Endothelial cell of umbilical vein (primary cell): ENCODE data around the gene MUTYH. TPM values are rescaled to one million over a fixed set of nuclear protein-coding genes. Genes with fewer than 3 reads are reported as not detected.

Source experiments
- BruUV-seq: library from RNA; stranded (reverse); fragments of 400-500 nt; replicated peaks from 2 replicates; lab custom pipeline; 2021; lab: Mats Ljungman, UMichigan
- CTCF ChIA-PET: fragments of 300-600, 350-600 bp; sonication (Branson Sonifier 250); formaldehyde crosslinking; loops from one replicate; lab custom pipeline; 2021; ENCODE audit warnings: antibody characterized with exemption, inconsistent platforms; lab: Charles Lee
- POLR2A ChIA-PET: fragments of 300-600, 350-600 bp; sonication (Branson Sonifier 250); formaldehyde crosslinking; loops from one replicate; lab custom pipeline; 2021; ENCODE audit warnings: antibody characterized with exemption, inconsistent platforms; lab: Charles Lee
- DNase-seq: peaks from one replicate; pipeline ENCODE4 v3.0.0-alpha.2; 2011; ENCODE audit warnings: low read depth, low spot score
- FAIRE-seq: peaks from 2 replicates; lab custom pipeline; 2011; peaks lifted over from hg19 to GRCh38; lab: Jason Lieb, UNC
- H2AFZ ChIP-seq: 2 replicates; pipeline ENCODE4 v1.6.0; 2012; ENCODE audit warnings: low read depth, low read length, control low read depth, inconsistent platforms
- H3K27ac ChIP-seq: 2 replicates; pipeline ENCODE4 v1.5.1; 2011; ENCODE audit warnings: low read depth, mild to moderate bottlenecking, control low read depth, low read length, moderate library complexity; ENCODE audit not compliant: insufficient read depth
- H3K27me3 ChIP-seq, 2 experiments: 2 replicates each; pipeline versions ENCODE4 v1.6.0 to v1.6.1; 2011; ENCODE audit warnings: low read length in 2 of 2, mixed read lengths in 1 of 2; ENCODE audit not compliant: control insufficient read depth in 2 of 2, insufficient read depth in 2 of 2
- H3K36me3 ChIP-seq, 2 experiments: 2 replicates in 1 of 2; 3 replicates in 1 of 2; pipeline ENCODE4 v1.5.1; 2011; ENCODE audit warnings: low read length in 2 of 2, mild to moderate bottlenecking in 1 of 2, moderate library complexity in 1 of 2; ENCODE audit not compliant: control insufficient read depth in 2 of 2, insufficient read depth in 2 of 2; ENCODE audit errors: extremely low read depth in 1 of 2
- H3K4me1 ChIP-seq: 3 replicates; pipeline ENCODE4 v1.5.1; 2011; ENCODE audit warnings: mild to moderate bottlenecking, low read length; ENCODE audit not compliant: control insufficient read depth, insufficient read depth; ENCODE audit errors: extremely low read depth
- H3K4me2 ChIP-seq: 2 replicates; pipeline ENCODE4 v1.6.1; 2011; ENCODE audit warnings: low read length, control low read depth, mixed read lengths; ENCODE audit not compliant: insufficient read depth
- H3K4me3 ChIP-seq, 3 experiments: fragments of 200-600 bp in 1 of 3; sonication (generic), shearing (Covaris generic) in 1 of 3; replicated peaks in 1 of 3; 2 replicates each; pipeline ENCODE4 v1.5.1; 2011 to 2016; ENCODE audit warnings: control low read depth in 3 of 3, low read length in 3 of 3, mild to moderate bottlenecking in 2 of 3, inconsistent platforms in 1 of 3, low read depth in 1 of 3, moderate library complexity in 1 of 3; ENCODE audit not compliant: insufficient read depth in 1 of 3
- H3K79me2 ChIP-seq: 2 replicates; pipeline ENCODE4 v1.6.0; 2012; ENCODE audit warnings: low read length, inconsistent platforms; ENCODE audit not compliant: control insufficient read depth, insufficient read depth
- H3K9ac ChIP-seq: replicated peaks from 2 replicates; pipeline ENCODE3; 2011; ENCODE audit warnings: low read length, control low read depth; ENCODE audit not compliant: insufficient read depth; ENCODE audit errors: extremely low read depth
- H3K9me1 ChIP-seq: replicated peaks from 3 replicates; pipeline ENCODE4 v1.6.0; 2011; ENCODE audit warnings: mild to moderate bottlenecking, low read length; ENCODE audit not compliant: control insufficient read depth, insufficient read depth; ENCODE audit errors: extremely low read depth
- H3K9me3 ChIP-seq: replicated peaks from 2 replicates; pipeline ENCODE4 v1.5.1; 2012; ENCODE audit warnings: low read length, inconsistent platforms; ENCODE audit not compliant: control insufficient read depth, insufficient read depth
- H4K20me1 ChIP-seq: replicated peaks from 2 replicates; pipeline ENCODE3; 2011; ENCODE audit warnings: mild to moderate bottlenecking, low read length; ENCODE audit not compliant: control insufficient read depth, insufficient read depth; ENCODE audit errors: extremely low read depth
- EZH2 ChIP-seq: IDR thresholded peaks from 2 replicates; pipeline ENCODE4 v1.6.1; 2012; ENCODE audit warnings: borderline replicate concordance, low read depth, mild to moderate bottlenecking, moderate library complexity, low read length, inconsistent platforms; ENCODE audit not compliant: severe bottlenecking
- FOS ChIP-seq: IDR thresholded peaks from 2 replicates; pipeline ENCODE4 v1.6.1; 2011; ENCODE audit warnings: mild to moderate bottlenecking, low read length, moderate library complexity, borderline replicate concordance; ENCODE audit not compliant: insufficient read depth
- GATA2 ChIP-seq: IDR thresholded peaks from 2 replicates; pipeline ENCODE4 v1.7.0; 2011; ENCODE audit warnings: low read depth, mild to moderate bottlenecking, moderate library complexity, mixed read lengths, low read length; ENCODE audit not compliant: insufficient read length, insufficient read depth
- JUN ChIP-seq: IDR thresholded peaks from 2 replicates; pipeline ENCODE4 v1.6.1; 2011; ENCODE audit warnings: borderline replicate concordance, low read depth; ENCODE audit not compliant: insufficient read length, insufficient read depth
- MYC ChIP-seq: IDR thresholded peaks from one replicate; pipeline ENCODE4 v1.6.1; 2011; ENCODE audit warnings: mild to moderate bottlenecking, low read depth, low read length
- POLR2A ChIP-seq: IDR thresholded peaks from 2 replicates; pipeline ENCODE4 v1.6.1; 2012; ENCODE audit warnings: low read depth, mild to moderate bottlenecking, control low read depth, low read length
- POLR2AphosphoS5 ChIP-seq: IDR thresholded peaks from 2 replicates; pipeline ENCODE4 v1.6.1; 2012; ENCODE audit warnings: low read depth, mild to moderate bottlenecking, control low read depth, low read length, moderate library complexity; ENCODE audit not compliant: insufficient read depth
- dilution Hi-C: fragments of 300-500 bp; cut with MboI; formaldehyde crosslinking; loops from one replicate; pipeline ENCODE4 v1.15.0; 2019; ENCODE audit warnings: low sequenced_read_pairs; ENCODE audit not compliant: extremely low pct_ligation_motif_present
- intact Hi-C: fragments of 100-400 bp; cut with micrococcal nuclease; formaldehyde crosslinking; loops from one replicate; pipeline ENCODE4 v1.10.0; 2022
- polyA plus RNA-seq, 4 experiments: library from polyadenylated mRNA; depleted of rRNA in 3 of 4; stranded (reverse) in 3 of 4; unstranded in 1 of 4; fragments of >200 nt; gene quantifications; 2 replicates each; pipeline versions ENCODE4 v1.2.1 to v1.2.3, GENCODE V29; 2011 to 2012; ENCODE audit warnings: missing spikeins in 1 of 4
- total RNA-seq: library from RNA; stranded (reverse); gene quantifications from 2 replicates; pipeline ENCODE4 v1.2.3, GENCODE V29; 2021
- TF ChIP-seq, protein P1 (sequence below): IDR thresholded peaks from 2 replicates; pipeline ENCODE4 v1.6.1; 2011; ENCODE audit not compliant: insufficient read depth, insufficient read length
- TF ChIP-seq, protein P2 (sequence below), 2 donors: IDR thresholded peaks; 1 replicate in 1 of 2; 2 replicates in 1 of 2; pipeline ENCODE4 v1.5.1; 2011; ENCODE audit warnings: low read length in 2 of 2, mild to moderate bottlenecking in 2 of 2, moderate library complexity in 2 of 2, control low read depth in 1 of 2, inconsistent platforms in 1 of 2, low read depth in 1 of 2; ENCODE audit not compliant: insufficient read depth in 1 of 2; ENCODE audit errors: extremely low read depth in 1 of 2

MUTYH gene
- total and polyA plus RNA-seq, 2 donors (not counting 3 experiments of a cell fraction or from before 2014, with no cell fraction given), result 12.3 to 16.6 TPM

DNA sequence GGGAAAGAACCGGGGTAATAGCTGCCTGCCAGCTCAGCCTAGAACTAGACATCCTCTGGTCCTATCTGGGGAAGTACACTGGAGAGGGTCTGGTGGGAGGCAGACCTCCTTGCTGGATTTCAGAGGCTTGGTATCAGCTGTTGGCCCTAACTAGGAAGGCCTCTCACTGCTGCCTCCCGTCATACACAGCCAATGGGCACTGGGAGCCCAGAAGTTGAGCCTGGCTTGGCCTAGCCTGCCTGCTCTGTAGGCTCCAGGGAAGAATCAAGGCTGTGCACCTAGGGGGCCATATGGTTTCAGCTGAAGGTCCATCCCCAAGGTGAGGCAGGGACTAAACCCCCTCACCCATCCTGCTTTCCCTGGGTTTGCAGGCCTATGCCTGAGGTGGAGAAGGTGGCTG lies 4.3 kb upstream of the MUTYH start:
- H3K4me3 ChIP-seq, result no peak overlapping the region
- ChIA-PET CTCF (interaction anchor here (1.6 to 1.9 kb wide), 2 partner anchors 16 to 330 kb away, joined by 5 read pairs; no protein-coding TSS in a partner anchor), POLR2A (no interaction called here)
- no peak overlapping the region for H3K4me2 ChIP-seq
- H3K36me3 ChIP-seq, result peaks cover 8 to 11% of the 10 kb centered on the region in 2 experiments
- H3K9ac ChIP-seq, result no peak overlapping the region
- H2AFZ ChIP-seq, result no peak overlapping the region
- H3K9me1 ChIP-seq, result no peaks in the 10 kb centered on the region
- no TSS peak for BruUV-seq
- FAIRE-seq (no peak), DNase-seq (no peak)
- peaks cover 24% of the 10 kb centered on the region for H3K79me2 ChIP-seq
- no peaks in the 10 kb centered on the region for H3K27me3 ChIP-seq
- TF ChIP-seq GATA2, result no peak
- TF ChIP-seq MYC, result no peak
- TF ChIP-seq, protein P1, sequence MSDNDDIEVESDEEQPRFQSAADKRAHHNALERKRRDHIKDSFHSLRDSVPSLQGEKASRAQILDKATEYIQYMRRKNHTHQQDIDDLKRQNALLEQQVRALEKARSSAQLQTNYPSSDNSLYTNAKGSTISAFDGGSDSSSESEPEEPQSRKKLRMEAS, result no peak
- TF ChIP-seq EZH2, result no peak
- TF ChIP-seq POLR2A, result no peak
- no peak for TF ChIP-seq JUN
- TF ChIP-seq, protein P2, sequence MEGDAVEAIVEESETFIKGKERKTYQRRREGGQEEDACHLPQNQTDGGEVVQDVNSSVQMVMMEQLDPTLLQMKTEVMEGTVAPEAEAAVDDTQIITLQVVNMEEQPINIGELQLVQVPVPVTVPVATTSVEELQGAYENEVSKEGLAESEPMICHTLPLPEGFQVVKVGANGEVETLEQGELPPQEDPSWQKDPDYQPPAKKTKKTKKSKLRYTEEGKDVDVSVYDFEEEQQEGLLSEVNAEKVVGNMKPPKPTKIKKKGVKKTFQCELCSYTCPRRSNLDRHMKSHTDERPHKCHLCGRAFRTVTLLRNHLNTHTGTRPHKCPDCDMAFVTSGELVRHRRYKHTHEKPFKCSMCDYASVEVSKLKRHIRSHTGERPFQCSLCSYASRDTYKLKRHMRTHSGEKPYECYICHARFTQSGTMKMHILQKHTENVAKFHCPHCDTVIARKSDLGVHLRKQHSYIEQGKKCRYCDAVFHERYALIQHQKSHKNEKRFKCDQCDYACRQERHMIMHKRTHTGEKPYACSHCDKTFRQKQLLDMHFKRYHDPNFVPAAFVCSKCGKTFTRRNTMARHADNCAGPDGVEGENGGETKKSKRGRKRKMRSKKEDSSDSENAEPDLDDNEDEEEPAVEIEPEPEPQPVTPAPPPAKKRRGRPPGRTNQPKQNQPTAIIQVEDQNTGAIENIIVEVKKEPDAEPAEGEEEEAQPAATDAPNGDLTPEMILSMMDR (IDR thresholded peaks at IDR 0.05; ENCODE audit: extremely low read depth in 1 of 2, insufficient read depth in 1 of 2, low read depth in 1 of 2, low read length in 2 of 2), result no peak
- TF ChIP-seq POLR2AphosphoS5, result no peak
- no peak for TF ChIP-seq FOS
- peaks cover 20% of the 10 kb centered on the region for H3K4me1 ChIP-seq
- H3K9me3 ChIP-seq, result no peaks in the 10 kb centered on the region
- intact Hi-C loops (loop anchor here (5.0 kb wide), 1 partner anchor 343 kb away; the partner anchor contains the start of genes GPBP1L1 and TMEM69), dilution Hi-C loops (no loop called here)
- no peak overlapping the region for H3K27ac ChIP-seq
- H4K20me1 ChIP-seq, result no peaks in the 10 kb centered on the region
